Mononuclear cell (primary cell): Measurements from ENCODE around the gene MAP3K7. TPM values are rescaled to one million over a fixed set of nuclear protein-coding genes. Genes with fewer than 3 reads are reported as not detected.

Source experiments
- H3K27me3 ChIP-seq: 2 replicates; pipeline ENCODE4 v1.6.0; 2011; ENCODE audit warnings: low read length, control low read depth; ENCODE audit not compliant: insufficient read depth
- H3K4me1 ChIP-seq: 2 replicates; pipeline ENCODE4 v1.5.1; 2011; ENCODE audit warnings: mild to moderate bottlenecking, low read length, control low read depth; ENCODE audit not compliant: insufficient read depth
- H3K4me3 ChIP-seq: 2 replicates; pipeline ENCODE4 v1.5.1; 2011; ENCODE audit warnings: mild to moderate bottlenecking, low read length, moderate library complexity
- H3K9me3 ChIP-seq: 2 replicates; pipeline ENCODE4 v1.5.1; 2011; ENCODE audit warnings: low read depth, mild to moderate bottlenecking, control low read depth, low read length
- total RNA-seq: library from RNA; depleted of rRNA; stranded (reverse); fragments of >200 nt; gene quantifications from one replicate; pipeline ENCODE4 v1.2.3, GENCODE V29; 2012

MAP3K7 gene
- total RNA-seq, 1 donor = 23.9 TPM

- Histone ChIP-seq H3K27me3 (no peaks in the 10 kb centered on the region), H3K9me3 (no peaks in the 10 kb centered on the region), H3K4me1 (no peaks in the 10 kb centered on the region), H3K4me3 (no peak overlapping the region)
Observed at GRCh38 chr6:90490030-90490716, 96.7 kb downstream of the MAP3K7 start.

GRCh38 chr6:90488816-90489215 is 98.1 kb downstream of the MAP3K7 start:
- Histone ChIP-seq H3K9me3 (no peaks in the 10 kb centered on the region), H3K4me3 (no peak overlapping the region), H3K27me3 (no peaks in the 10 kb centered on the region), H3K4me1 (no peaks in the 10 kb centered on the region)

- Histone ChIP-seq H3K9me3 (no peaks in the 10 kb centered on the region), H3K4me3 (no peak overlapping the region), H3K27me3 (no peaks in the 10 kb centered on the region), H3K4me1 (no peaks in the 10 kb centered on the region)
Observed at GRCh38 chr6:90485635-90486277, 101.1 kb downstream of the MAP3K7 start.

GRCh38 chr6:90484903-90485302 is 102.0 kb downstream of the MAP3K7 start:
- no peaks in the 10 kb centered on the region for H3K27me3 ChIP-seq
- no peaks in the 10 kb centered on the region for H3K4me1 ChIP-seq
- no peaks in the 10 kb centered on the region for H3K9me3 ChIP-seq
- H3K4me3 ChIP-seq = no peak overlapping the region

GRCh38 chr6:90484385-90484784 is 102.5 kb downstream of the MAP3K7 start:
- Histone ChIP-seq H3K9me3 (no peaks in the 10 kb centered on the region), H3K27me3 (no peaks in the 10 kb centered on the region), H3K4me1 (peaks cover 3% of the 10 kb centered on the region), H3K4me3 (no peak overlapping the region)

GRCh38 chr6:90483956-90484355 is 102.9 kb downstream of the MAP3K7 start:
- Histone ChIP-seq H3K9me3 (no peaks in the 10 kb centered on the region), H3K4me1 (peaks cover 7% of the 10 kb centered on the region), H3K4me3 (no peak overlapping the region), H3K27me3 (no peaks in the 10 kb centered on the region)

- Histone ChIP-seq H3K4me1 (peaks cover 10% of the 10 kb centered on the region), H3K27me3 (no peaks in the 10 kb centered on the region), H3K9me3 (no peaks in the 10 kb centered on the region), H3K4me3 (no peak overlapping the region)
Observed at GRCh38 chr6:90483116-90483839, 103.6 kb downstream of the MAP3K7 start.

- Histone ChIP-seq H3K4me1 (peaks cover 10% of the 10 kb centered on the region), H3K9me3 (no peaks in the 10 kb centered on the region), H3K27me3 (no peaks in the 10 kb centered on the region), H3K4me3 (no peak overlapping the region)
Observed at GRCh38 chr6:90480666-90481065, 106.2 kb downstream of the MAP3K7 start.

- peaks cover 10% of the 10 kb centered on the region for H3K4me1 ChIP-seq
- H3K9me3 ChIP-seq = no peaks in the 10 kb centered on the region
- no peaks in the 10 kb centered on the region for H3K27me3 ChIP-seq
- no peak overlapping the region for H3K4me3 ChIP-seq
Observed at GRCh38 chr6:90479603-90479926, 107.3 kb downstream of the MAP3K7 start.

- Histone ChIP-seq H3K4me1 (peaks cover 10% of the 10 kb centered on the region), H3K9me3 (no peaks in the 10 kb centered on the region), H3K4me3 (no peak overlapping the region), H3K27me3 (no peaks in the 10 kb centered on the region)
Observed at GRCh38 chr6:90478789-90479602, 107.9 kb downstream of the MAP3K7 start.

- no peaks in the 10 kb centered on the region for H3K27me3 ChIP-seq
- peaks cover 14% of the 10 kb centered on the region for H3K4me1 ChIP-seq
- H3K4me3 ChIP-seq = no peak overlapping the region
- no peaks in the 10 kb centered on the region for H3K9me3 ChIP-seq
Observed at GRCh38 chr6:90478278-90478677, 108.6 kb downstream of the MAP3K7 start.

GRCh38 chr6:90477366-90477765 is 109.5 kb downstream of the MAP3K7 start:
- peaks cover 23% of the 10 kb centered on the region for H3K4me1 ChIP-seq
- no peaks in the 10 kb centered on the region for H3K9me3 ChIP-seq
- H3K4me3 ChIP-seq = no peak overlapping the region

GRCh38 chr6:90472716-90473115 is 114.2 kb downstream of the MAP3K7 start:
- Histone ChIP-seq H3K9me3 (no peaks in the 10 kb centered on the region), H3K4me1 (peaks cover 22% of the 10 kb centered on the region), H3K4me3 (no peak overlapping the region), H3K27me3 (no peaks in the 10 kb centered on the region)

More at GRCh38 chr6:90477366-90477765, 109.5 kb downstream of the MAP3K7 start:
- no peaks in the 10 kb centered on the region for H3K27me3 ChIP-seq

- H3K4me3 ChIP-seq = no peak overlapping the region
- H3K27me3 ChIP-seq = no peaks in the 10 kb centered on the region
- H3K9me3 ChIP-seq = no peaks in the 10 kb centered on the region
- peaks cover 22% of the 10 kb centered on the region for H3K4me1 ChIP-seq
Observed at GRCh38 chr6:90471263-90471662, 115.6 kb downstream of the MAP3K7 start.

- Histone ChIP-seq H3K4me1 (peaks cover 22% of the 10 kb centered on the region), H3K9me3 (no peaks in the 10 kb centered on the region), H3K27me3 (no peaks in the 10 kb centered on the region), H3K4me3 (no peak overlapping the region)
Observed at GRCh38 chr6:90469906-90470305, 117.0 kb downstream of the MAP3K7 start.
